ENCODE results near the gene ITPRIP. TPM values are rescaled to one million over a fixed set of nuclear protein-coding genes. Genes with fewer than 3 reads are reported as not detected.

Gene ITPRIP
- total RNA-seq, 1 experiment from 2014 or later = 12.0 TPM

DNA sequence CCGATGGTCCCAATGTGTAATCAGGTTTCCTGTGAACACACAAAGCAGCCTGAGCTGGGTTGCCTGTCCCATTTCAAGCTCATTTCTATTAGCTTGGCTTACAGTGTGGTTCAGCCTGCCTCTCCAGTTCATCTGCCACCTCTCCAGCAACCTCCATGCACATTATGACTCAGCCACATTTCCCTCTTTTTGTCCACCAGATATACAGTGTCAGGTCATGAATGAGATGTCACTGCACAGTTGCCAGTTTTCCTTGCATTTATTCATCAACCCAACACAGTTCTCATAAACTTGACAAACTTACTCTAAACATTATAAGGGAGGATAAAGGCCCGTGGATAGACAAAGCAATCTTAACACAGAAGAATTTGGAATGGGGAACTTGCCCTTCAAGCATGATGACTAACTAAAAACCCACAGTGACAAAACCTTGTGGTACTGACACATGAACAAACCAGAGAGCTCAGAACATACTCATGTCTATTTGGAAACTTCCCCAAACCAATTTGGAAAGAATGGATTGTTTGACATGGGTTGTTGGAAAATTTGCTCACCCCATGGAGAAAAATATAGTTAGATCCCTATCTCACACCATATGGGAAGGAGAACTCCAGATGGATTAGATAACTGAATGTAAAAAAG, 12.9 kb upstream of the ITPRIP start (continued):
- TF ChIP-seq TCF7L2 (IDR thresholded peaks at IDR 0.05; ENCODE audit: borderline replicate concordance, extremely low read depth, insufficient read depth, insufficient read length) = no peak
- no peak for TF ChIP-seq CBX3 (IDR thresholded peaks at IDR 0.05; ENCODE audit: low read depth)
- no peak for TF ChIP-seq ZFX (IDR thresholded peaks at IDR 0.05)
- no peak for TF ChIP-seq POLR2A (IDR thresholded peaks at IDR 0.05; ENCODE audit: borderline replicate concordance, extremely low read depth, insufficient read depth, insufficient read length)
- TF ChIP-seq CEBPB (IDR thresholded peaks at IDR 0.05; ENCODE audit: low read depth) = no peak; the same call in 1 of the 2 replicates

DNA sequence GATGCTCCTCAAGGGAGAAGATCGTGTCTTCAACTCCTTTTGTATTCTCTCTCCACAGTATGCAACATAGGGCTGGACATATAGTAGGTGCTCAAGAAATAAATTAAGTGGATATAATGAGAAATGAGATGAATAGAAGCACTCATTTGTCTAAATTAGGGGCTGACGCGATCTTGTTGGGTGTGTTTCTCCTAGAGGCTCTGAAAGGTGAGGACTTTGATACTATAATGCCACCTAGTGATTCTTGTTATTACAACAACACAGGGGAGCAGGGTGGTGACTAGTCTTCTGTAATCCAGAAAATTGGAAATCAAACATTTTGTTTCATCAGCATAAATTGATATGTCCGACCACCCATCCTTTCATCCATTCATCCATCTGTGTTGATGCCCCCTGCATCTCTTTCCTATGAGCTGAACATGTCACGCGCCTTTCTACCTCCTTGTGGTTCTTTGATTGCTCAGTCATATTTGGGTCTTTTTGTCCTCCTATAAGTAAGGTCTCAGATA, 11.9 kb upstream of the ITPRIP start:
- Histone ChIP-seq H3K79me2 (ENCODE audit: insufficient read depth, low read length) (no peaks in the 10 kb centered on the region), H3K9ac (ENCODE audit: low read length) (0 out of 2 replicates have a peak overlapping the region, but pooled peaks have one; percentile 12), H3K4me1 (ENCODE audit: control insufficient read depth in 1 of 2, insufficient read depth in 2 of 2, low read length in 2 of 2) (peaks cover 7 to 33% of the 10 kb centered on the region in 2 experiments; a peak in 3 of 4 replicates), H3K9me3 (ENCODE audit: control insufficient read depth in 1 of 2, insufficient read depth in 1 of 2, low read depth in 1 of 2, low read length in 2 of 2) (no peaks in the 10 kb centered on the region), H3K4me3 (replicated peaks in 1 of 2; ENCODE audit: low read depth in 1 of 2, low read length in 2 of 2) (peak overlapping the region in 1 of 2 experiments; percentile 10; a peak in 1 of 4 replicates), H4K20me1 (ENCODE audit: insufficient read depth) (no peaks in the 10 kb centered on the region), H3K27ac (ENCODE audit: low read depth, low read length) (no peak overlapping the region), H2AFZ (ENCODE audit: low read depth, low read length, poor library complexity, severe bottlenecking) (peak overlapping the region; percentile 95), H3K9me2 (ENCODE audit: insufficient read depth) (no peaks in the 10 kb centered on the region), H3K4me2 (ENCODE audit: low read length) (peak overlapping the region; percentile 56), H3K27me3 (ENCODE audit: insufficient read depth, low read length) (no peaks in the 10 kb centered on the region; the same call in 1 of the 2 replicates), H3K36me3 (ENCODE audit: control insufficient read depth in 1 of 2, insufficient read depth in 2 of 2, low read length in 2 of 2) (no peaks in the 10 kb centered on the region)
- no TSS peak for BruUV-seq (replicated peaks)
- intact Hi-C loops (cut with micrococcal nuclease) = loop anchor here (1.0 to 5.0 kb wide), 6 partner anchors 45 to 463 kb away; partner anchors contain the start of gene SFR1
- TF ChIP-seq SRF (IDR thresholded peaks at IDR 0.05; ENCODE audit: low read depth) (peak; percentile 21), YY1 (IDR thresholded peaks at IDR 0.05; ENCODE audit: extremely low read depth, insufficient replicate concordance, low read depth, low read length) (no peak), CEBPB (IDR thresholded peaks at IDR 0.05; ENCODE audit: low read depth) (peak; percentile 20; the same call in 1 of the 2 replicates), POLR2AphosphoS5 (IDR thresholded peaks at IDR 0.05; ENCODE audit: low read depth, low read length) (0 out of 2 replicates have a peak, but pooled peaks have one; percentile 6), SIN3A (IDR thresholded peaks at IDR 0.05; ENCODE audit: low read depth) (peak; percentile 8; the same call in 1 of the 2 replicates), RAD21 (IDR thresholded peaks at IDR 0.05; ENCODE audit: low read depth) (peak; percentile 99)
- TF ChIP-seq, protein P1, sequence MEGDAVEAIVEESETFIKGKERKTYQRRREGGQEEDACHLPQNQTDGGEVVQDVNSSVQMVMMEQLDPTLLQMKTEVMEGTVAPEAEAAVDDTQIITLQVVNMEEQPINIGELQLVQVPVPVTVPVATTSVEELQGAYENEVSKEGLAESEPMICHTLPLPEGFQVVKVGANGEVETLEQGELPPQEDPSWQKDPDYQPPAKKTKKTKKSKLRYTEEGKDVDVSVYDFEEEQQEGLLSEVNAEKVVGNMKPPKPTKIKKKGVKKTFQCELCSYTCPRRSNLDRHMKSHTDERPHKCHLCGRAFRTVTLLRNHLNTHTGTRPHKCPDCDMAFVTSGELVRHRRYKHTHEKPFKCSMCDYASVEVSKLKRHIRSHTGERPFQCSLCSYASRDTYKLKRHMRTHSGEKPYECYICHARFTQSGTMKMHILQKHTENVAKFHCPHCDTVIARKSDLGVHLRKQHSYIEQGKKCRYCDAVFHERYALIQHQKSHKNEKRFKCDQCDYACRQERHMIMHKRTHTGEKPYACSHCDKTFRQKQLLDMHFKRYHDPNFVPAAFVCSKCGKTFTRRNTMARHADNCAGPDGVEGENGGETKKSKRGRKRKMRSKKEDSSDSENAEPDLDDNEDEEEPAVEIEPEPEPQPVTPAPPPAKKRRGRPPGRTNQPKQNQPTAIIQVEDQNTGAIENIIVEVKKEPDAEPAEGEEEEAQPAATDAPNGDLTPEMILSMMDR (IDR thresholded peaks at IDR 0.05 in 2 of 3, conservative IDR thresholded peaks at IDR 0.05 in 1 of 3; ENCODE audit: borderline replicate concordance in 1 of 3, insufficient read depth in 1 of 3, low read depth in 2 of 3, low read length in 2 of 3) = peak; percentile 57 to 98 (median 88)
- TF ChIP-seq, protein P2, sequence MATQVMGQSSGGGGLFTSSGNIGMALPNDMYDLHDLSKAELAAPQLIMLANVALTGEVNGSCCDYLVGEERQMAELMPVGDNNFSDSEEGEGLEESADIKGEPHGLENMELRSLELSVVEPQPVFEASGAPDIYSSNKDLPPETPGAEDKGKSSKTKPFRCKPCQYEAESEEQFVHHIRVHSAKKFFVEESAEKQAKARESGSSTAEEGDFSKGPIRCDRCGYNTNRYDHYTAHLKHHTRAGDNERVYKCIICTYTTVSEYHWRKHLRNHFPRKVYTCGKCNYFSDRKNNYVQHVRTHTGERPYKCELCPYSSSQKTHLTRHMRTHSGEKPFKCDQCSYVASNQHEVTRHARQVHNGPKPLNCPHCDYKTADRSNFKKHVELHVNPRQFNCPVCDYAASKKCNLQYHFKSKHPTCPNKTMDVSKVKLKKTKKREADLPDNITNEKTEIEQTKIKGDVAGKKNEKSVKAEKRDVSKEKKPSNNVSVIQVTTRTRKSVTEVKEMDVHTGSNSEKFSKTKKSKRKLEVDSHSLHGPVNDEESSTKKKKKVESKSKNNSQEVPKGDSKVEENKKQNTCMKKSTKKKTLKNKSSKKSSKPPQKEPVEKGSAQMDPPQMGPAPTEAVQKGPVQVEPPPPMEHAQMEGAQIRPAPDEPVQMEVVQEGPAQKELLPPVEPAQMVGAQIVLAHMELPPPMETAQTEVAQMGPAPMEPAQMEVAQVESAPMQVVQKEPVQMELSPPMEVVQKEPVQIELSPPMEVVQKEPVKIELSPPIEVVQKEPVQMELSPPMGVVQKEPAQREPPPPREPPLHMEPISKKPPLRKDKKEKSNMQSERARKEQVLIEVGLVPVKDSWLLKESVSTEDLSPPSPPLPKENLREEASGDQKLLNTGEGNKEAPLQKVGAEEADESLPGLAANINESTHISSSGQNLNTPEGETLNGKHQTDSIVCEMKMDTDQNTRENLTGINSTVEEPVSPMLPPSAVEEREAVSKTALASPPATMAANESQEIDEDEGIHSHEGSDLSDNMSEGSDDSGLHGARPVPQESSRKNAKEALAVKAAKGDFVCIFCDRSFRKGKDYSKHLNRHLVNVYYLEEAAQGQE (IDR thresholded peaks at IDR 0.05; ENCODE audit: low read depth) = no peak
- CTCF ChIA-PET = interaction anchor here (1.0 to 6.5 kb wide), 5 partner anchors 44 to 96 kb away, joined by 5 to 106 read pairs (median 25); partner anchors contain the start of gene GSTO1
- DNase-seq (ENCODE audit: low read depth, low spot score) = peak; percentile 70
- POLR2A ChIA-PET = interaction anchor here (1.3 to 2.0 kb wide), 4 partner anchors 12 to 81 kb away, joined by 3 to 5 read pairs (median 4); partner anchors contain the start of genes GSTO2 and ITPRIP
- peak; percentile 70 for ATAC-seq
- RAD21 ChIA-PET (ENCODE audit: low non-redundant PET in 1 of 2, low total read pairs in 2 of 2, uncharacterized antibody in 2 of 2, unreplicated experiment in 2 of 2) = interaction anchor here in 1 of 2 experiments (2.2 kb wide), 1 partner anchor 45 kb away, joined by 6 read pairs; no protein-coding TSS in a partner anchor

Data from HCT116 (cell line).